ENCODE measurements around the gene GLI3. TPM values are rescaled to one million over a fixed set of nuclear protein-coding genes. Genes with fewer than 3 reads are reported as not detected.

Gene GLI3
- total RNA-seq, 1 experiment from 2014 or later: not detected

- H3K4me1 ChIP-seq (replicated peaks; ENCODE audit: insufficient read depth): no peaks in the 10 kb centered on the region
- no peaks in the 10 kb centered on the region for H3K9me3 ChIP-seq (ENCODE audit: insufficient read depth, low read depth)
- H4K20me1 ChIP-seq (ENCODE audit: insufficient read depth): no peaks in the 10 kb centered on the region
- intact Hi-C loops (cut with micrococcal nuclease; ENCODE audit: unreplicated experiment): no loop called here
- BruUV-seq (replicated peaks): no TSS peak
- no peaks in the 10 kb centered on the region for H3K36me3 ChIP-seq (ENCODE audit: low read depth)
- H3F3A ChIP-seq (ENCODE audit: insufficient read depth, low read depth): no peaks in the 10 kb centered on the region
- H3K4me2 ChIP-seq: no peak overlapping the region
- H3K79me2 ChIP-seq (ENCODE audit: low read depth): no peaks in the 10 kb centered on the region
- peaks cover 56% of the 10 kb centered on the region for H3K27me3 ChIP-seq (ENCODE audit: insufficient read depth, low read depth)
- no peak for DNase-seq
- H2AFZ ChIP-seq: no peak overlapping the region
- TF ChIP-seq CTCF (conservative IDR thresholded peaks at IDR 0.05): no peak
- TF ChIP-seq EZH2 (IDR thresholded peaks at IDR 0.05; ENCODE audit: low read depth): no peak
- CTCF ChIA-PET: no interaction called here
- H3K27ac ChIP-seq: no peak overlapping the region
- H3K9me2 ChIP-seq (ENCODE audit: insufficient read depth): no peaks in the 10 kb centered on the region
- POLR2A ChIA-PET (ENCODE audit: unreplicated experiment): no interaction called here
- no peak overlapping the region for H3K4me3 ChIP-seq
Observed at GRCh38 chr7:42203336-42203735, 33.7 kb downstream of the GLI3 start.

GRCh38 chr7:42202601-42203000 is 34.4 kb downstream of the GLI3 start:
- H3K4me2 ChIP-seq: no peak overlapping the region
- peaks cover 62% of the 10 kb centered on the region for H3K27me3 ChIP-seq (ENCODE audit: insufficient read depth, low read depth)
- no peaks in the 10 kb centered on the region for H3K9me2 ChIP-seq (ENCODE audit: insufficient read depth)
- H3K27ac ChIP-seq: no peak overlapping the region
- H3K4me3 ChIP-seq: no peak overlapping the region
- POLR2A ChIA-PET (ENCODE audit: unreplicated experiment): no interaction called here
- CTCF ChIA-PET: no interaction called here
- no peaks in the 10 kb centered on the region for H3K79me2 ChIP-seq (ENCODE audit: low read depth)
- intact Hi-C loops (cut with micrococcal nuclease; ENCODE audit: unreplicated experiment): no loop called here
- no peaks in the 10 kb centered on the region for H3F3A ChIP-seq (ENCODE audit: insufficient read depth, low read depth)
- no peaks in the 10 kb centered on the region for H3K9me3 ChIP-seq (ENCODE audit: insufficient read depth, low read depth)
- H2AFZ ChIP-seq: no peak overlapping the region
- H3K4me1 ChIP-seq (replicated peaks; ENCODE audit: insufficient read depth): no peaks in the 10 kb centered on the region
- H3K36me3 ChIP-seq (ENCODE audit: low read depth): no peaks in the 10 kb centered on the region
- TF ChIP-seq CTCF (conservative IDR thresholded peaks at IDR 0.05) (no peak), EZH2 (IDR thresholded peaks at IDR 0.05; ENCODE audit: low read depth) (no peak)
- BruUV-seq (replicated peaks): no TSS peak
- no peaks in the 10 kb centered on the region for H4K20me1 ChIP-seq (ENCODE audit: insufficient read depth)
- DNase-seq: no peak

GRCh38 chr7:42198974-42199668 is 37.9 kb downstream of the GLI3 start:
- ChIA-PET CTCF (no interaction called here), POLR2A (ENCODE audit: unreplicated experiment) (interaction anchor here (0.7 kb wide), 1 partner anchor 267 kb away, joined by 3 read pairs; no protein-coding TSS in a partner anchor)
- Histone ChIP-seq H4K20me1 (ENCODE audit: insufficient read depth) (no peaks in the 10 kb centered on the region), H3K27me3 (ENCODE audit: insufficient read depth, low read depth) (peaks cover 77% of the 10 kb centered on the region), H3F3A (ENCODE audit: insufficient read depth, low read depth) (no peaks in the 10 kb centered on the region), H3K9me3 (ENCODE audit: insufficient read depth, low read depth) (no peaks in the 10 kb centered on the region), H2AFZ (no peak overlapping the region), H3K36me3 (ENCODE audit: low read depth) (no peaks in the 10 kb centered on the region), H3K27ac (no peak overlapping the region), H3K4me3 (no peak overlapping the region), H3K4me2 (no peak overlapping the region), H3K4me1 (replicated peaks; ENCODE audit: insufficient read depth) (no peaks in the 10 kb centered on the region), H3K9me2 (ENCODE audit: insufficient read depth) (no peaks in the 10 kb centered on the region), H3K79me2 (ENCODE audit: low read depth) (no peaks in the 10 kb centered on the region)
- intact Hi-C loops (cut with micrococcal nuclease; ENCODE audit: unreplicated experiment): no loop called here
- no peak for DNase-seq
- BruUV-seq (replicated peaks): no TSS peak
- TF ChIP-seq CTCF (conservative IDR thresholded peaks at IDR 0.05) (no peak), EZH2 (IDR thresholded peaks at IDR 0.05; ENCODE audit: low read depth) (no peak)
